ENCODE data around the gene FAM107B. TPM values are rescaled to one million over a fixed set of nuclear protein-coding genes. Genes with fewer than 3 reads are reported as not detected.
A peak's percentile ranks its signal among the peaks of the same experiment; 100 is the strongest.

FAM107B gene
- total RNA-seq, 1 experiment from 2014 or later: 144 TPM

DNA sequence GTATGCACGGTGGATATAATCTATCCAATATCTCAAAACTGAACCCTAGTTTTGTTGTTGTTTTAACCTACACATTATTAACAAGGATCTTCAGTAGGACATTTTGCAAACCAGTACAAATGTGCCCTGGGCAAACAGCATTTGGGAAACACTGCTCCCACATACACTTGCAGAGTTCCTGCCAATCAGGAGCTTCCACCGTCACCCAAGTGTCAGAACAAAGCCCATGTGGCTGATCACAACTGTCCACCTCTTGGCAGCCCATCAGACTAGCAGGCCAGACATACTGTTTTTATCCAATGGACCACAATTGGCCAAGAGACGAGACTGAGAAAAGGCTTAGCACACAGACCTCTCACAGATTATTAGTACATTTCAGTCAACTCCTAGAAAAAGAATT, 200.4 kb downstream of the FAM107B start:
- H3K4me3 ChIP-seq: no peak overlapping the region
- peaks cover 82% of the 10 kb centered on the region for H3K4me1 ChIP-seq (replicated peaks; ENCODE audit: insufficient read depth)
- ChIA-PET POLR2A (ENCODE audit: unreplicated experiment) (no interaction called here), CTCF (no interaction called here)
- no peaks in the 10 kb centered on the region for H3K9me3 ChIP-seq (ENCODE audit: insufficient read depth, low read depth)
- H3K9me2 ChIP-seq (ENCODE audit: insufficient read depth): no peaks in the 10 kb centered on the region
- H4K20me1 ChIP-seq (ENCODE audit: insufficient read depth): peaks cover 36% of the 10 kb centered on the region
- H3K79me2 ChIP-seq (ENCODE audit: low read depth): peaks cover 92% of the 10 kb centered on the region
- H3K4me2 ChIP-seq: peak overlapping the region; percentile 68
- H3K27me3 ChIP-seq (ENCODE audit: insufficient read depth, low read depth): no peaks in the 10 kb centered on the region
- peaks cover 75% of the 10 kb centered on the region for H3F3A ChIP-seq (ENCODE audit: insufficient read depth, low read depth)
- peaks cover 42% of the 10 kb centered on the region for H3K36me3 ChIP-seq (ENCODE audit: low read depth)
- H2AFZ ChIP-seq: no peak overlapping the region
- no peak for DNase-seq
- peak overlapping the region; percentile 61 for H3K27ac ChIP-seq
- no TSS peak for BruUV-seq (replicated peaks)
- TF ChIP-seq EZH2 (IDR thresholded peaks at IDR 0.05; ENCODE audit: low read depth): no peak
- TF ChIP-seq, protein P1, sequence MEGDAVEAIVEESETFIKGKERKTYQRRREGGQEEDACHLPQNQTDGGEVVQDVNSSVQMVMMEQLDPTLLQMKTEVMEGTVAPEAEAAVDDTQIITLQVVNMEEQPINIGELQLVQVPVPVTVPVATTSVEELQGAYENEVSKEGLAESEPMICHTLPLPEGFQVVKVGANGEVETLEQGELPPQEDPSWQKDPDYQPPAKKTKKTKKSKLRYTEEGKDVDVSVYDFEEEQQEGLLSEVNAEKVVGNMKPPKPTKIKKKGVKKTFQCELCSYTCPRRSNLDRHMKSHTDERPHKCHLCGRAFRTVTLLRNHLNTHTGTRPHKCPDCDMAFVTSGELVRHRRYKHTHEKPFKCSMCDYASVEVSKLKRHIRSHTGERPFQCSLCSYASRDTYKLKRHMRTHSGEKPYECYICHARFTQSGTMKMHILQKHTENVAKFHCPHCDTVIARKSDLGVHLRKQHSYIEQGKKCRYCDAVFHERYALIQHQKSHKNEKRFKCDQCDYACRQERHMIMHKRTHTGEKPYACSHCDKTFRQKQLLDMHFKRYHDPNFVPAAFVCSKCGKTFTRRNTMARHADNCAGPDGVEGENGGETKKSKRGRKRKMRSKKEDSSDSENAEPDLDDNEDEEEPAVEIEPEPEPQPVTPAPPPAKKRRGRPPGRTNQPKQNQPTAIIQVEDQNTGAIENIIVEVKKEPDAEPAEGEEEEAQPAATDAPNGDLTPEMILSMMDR (conservative IDR thresholded peaks at IDR 0.05): no peak
- intact Hi-C loops (cut with micrococcal nuclease; ENCODE audit: unreplicated experiment): no loop called here

DNA sequence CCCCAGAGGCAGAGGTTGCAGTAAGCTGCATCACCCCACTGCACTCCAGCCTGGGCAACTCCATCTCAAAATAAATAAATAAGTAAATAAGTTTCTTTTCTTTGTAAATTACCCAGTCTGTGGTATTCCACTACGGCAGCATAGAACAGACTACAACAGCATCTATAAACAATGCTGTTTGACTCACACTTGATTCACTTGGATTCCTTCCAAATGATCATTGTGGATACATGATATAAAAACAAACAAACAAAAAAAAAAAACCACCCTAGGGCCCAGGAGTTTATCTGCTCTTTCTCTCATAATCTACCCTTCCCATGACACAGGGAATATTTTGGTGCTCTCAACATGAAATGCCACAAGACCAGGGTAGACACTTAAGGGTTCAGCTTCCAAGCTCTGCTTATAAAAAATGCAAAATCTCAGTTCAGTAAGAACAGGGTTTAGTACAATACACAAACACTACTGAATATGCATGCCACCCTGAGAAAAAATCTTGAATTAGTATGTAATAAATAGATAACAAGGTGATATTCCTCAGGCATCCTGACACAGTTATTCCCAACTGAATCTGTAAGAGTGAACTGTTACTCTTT, 200.9 kb downstream of the FAM107B start:
- intact Hi-C loops (cut with micrococcal nuclease; ENCODE audit: unreplicated experiment): no loop called here
- peaks cover 42% of the 10 kb centered on the region for H3K36me3 ChIP-seq (ENCODE audit: low read depth)

DNA sequence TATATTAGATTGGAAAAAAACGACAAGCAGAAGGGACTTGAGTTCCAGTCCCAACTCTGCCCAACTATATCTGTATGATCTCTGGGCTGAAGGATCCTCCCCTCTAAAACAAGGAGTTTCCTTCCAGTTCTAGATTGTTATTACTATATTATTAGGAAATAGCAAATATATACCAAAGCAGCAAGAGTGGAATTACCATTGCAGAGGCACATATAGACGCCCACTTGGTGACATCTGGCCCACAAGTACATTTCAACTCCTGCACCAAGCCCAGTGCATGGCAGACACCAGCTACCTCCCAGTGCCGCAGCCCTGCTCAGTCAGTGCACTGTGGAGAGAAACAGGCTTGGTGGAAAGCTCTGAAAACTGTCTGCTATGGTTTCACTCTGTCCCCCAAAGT, 201.9 kb downstream of the FAM107B start:
- peaks cover 41% of the 10 kb centered on the region for H4K20me1 ChIP-seq (ENCODE audit: insufficient read depth)
- H3K9me2 ChIP-seq (ENCODE audit: insufficient read depth): no peaks in the 10 kb centered on the region
- intact Hi-C loops (cut with micrococcal nuclease; ENCODE audit: unreplicated experiment): no loop called here
- H3K27me3 ChIP-seq (ENCODE audit: insufficient read depth, low read depth): no peaks in the 10 kb centered on the region
- peaks cover 42% of the 10 kb centered on the region for H3K36me3 ChIP-seq (ENCODE audit: low read depth)
- H3K4me1 ChIP-seq (replicated peaks; ENCODE audit: insufficient read depth): peaks cover 70% of the 10 kb centered on the region
- peaks cover 99% of the 10 kb centered on the region for H3K79me2 ChIP-seq (ENCODE audit: low read depth)
- BruUV-seq (replicated peaks): no TSS peak
- DNase-seq: no peak
- CTCF ChIA-PET: no interaction called here
- peaks cover 60% of the 10 kb centered on the region for H3F3A ChIP-seq (ENCODE audit: insufficient read depth, low read depth)
- H3K27ac ChIP-seq: no peak overlapping the region
- POLR2A ChIA-PET (ENCODE audit: unreplicated experiment): no interaction called here
- no peak overlapping the region; the same call in 1 of the 2 replicates for H3K4me2 ChIP-seq
- TF ChIP-seq, protein P1 (conservative IDR thresholded peaks at IDR 0.05): no peak
- no peak for TF ChIP-seq EZH2 (IDR thresholded peaks at IDR 0.05; ENCODE audit: low read depth)
- no peak overlapping the region for H2AFZ ChIP-seq
- H3K4me3 ChIP-seq: no peak overlapping the region
- no peaks in the 10 kb centered on the region for H3K9me3 ChIP-seq (ENCODE audit: insufficient read depth, low read depth)

More for the DNA sequence above, 200.9 kb downstream of the FAM107B start:
- DNase-seq: peak in 1 of 2 experiments; percentile 83
- Histone ChIP-seq H3K27me3 (ENCODE audit: insufficient read depth, low read depth) (no peaks in the 10 kb centered on the region), H3K4me1 (replicated peaks; ENCODE audit: insufficient read depth) (peaks cover 77% of the 10 kb centered on the region), H2AFZ (no peak overlapping the region), H3K9me2 (ENCODE audit: insufficient read depth) (no peaks in the 10 kb centered on the region), H3K4me3 (no peak overlapping the region), H4K20me1 (ENCODE audit: insufficient read depth) (peaks cover 40% of the 10 kb centered on the region), H3K27ac (peak overlapping the region; percentile 61), H3K79me2 (ENCODE audit: low read depth) (peaks cover 94% of the 10 kb centered on the region), H3K4me2 (peak overlapping the region; percentile 68), H3K9me3 (ENCODE audit: insufficient read depth, low read depth) (no peaks in the 10 kb centered on the region), H3F3A (ENCODE audit: insufficient read depth, low read depth) (peaks cover 70% of the 10 kb centered on the region)
- ChIA-PET POLR2A (ENCODE audit: unreplicated experiment) (no interaction called here), CTCF (interaction anchor here (0.6 kb wide), 2 partner anchors 245 to 577 kb away, joined by 3 to 5 read pairs; no protein-coding TSS in a partner anchor)
- no TSS peak for BruUV-seq (replicated peaks)
- no peak for TF ChIP-seq EZH2 (IDR thresholded peaks at IDR 0.05; ENCODE audit: low read depth)
- TF ChIP-seq, protein P1 (conservative IDR thresholded peaks at IDR 0.05): no peak

Measured in PC-9 (cell line).